Activated CD4-positive, alpha-beta T cell treated with anti-CD3 and anti-CD28 coated beads, Interleukin-10, Interleukin-2, amounts not matched to agents 100 ng/mL and 50 ng/mL, durations not matched to agents 16 hours and 8 hours (primary cell): ENCODE measurements around the gene SRGAP3.

ENCODE experiments used
- DNase-seq: peaks from one replicate; pipeline ENCODE4 v3.0.0-alpha.2; 2020

Gene SRGAP3

GRCh38 chr3:9198899-9199335 lies 50.5 kb downstream of the SRGAP3 start:
- no peak for DNase-seq

- DNase-seq: no peak
Observed at GRCh38 chr3:9198261-9198660, 51.2 kb downstream of the SRGAP3 start.

GRCh38 chr3:9196020-9196419 lies 53.4 kb downstream of the SRGAP3 start:
- DNase-seq: no peak

GRCh38 chr3:9195390-9195789 lies 54.1 kb downstream of the SRGAP3 start:
- DNase-seq: no peak

GRCh38 chr3:9194509-9195184 lies 54.8 kb downstream of the SRGAP3 start:
- DNase-seq: no peak

GRCh38 chr3:9193633-9194195 lies 55.7 kb downstream of the SRGAP3 start:
- DNase-seq: no peak

- DNase-seq: no peak
Observed at GRCh38 chr3:9193211-9193610, 56.2 kb downstream of the SRGAP3 start.

- no peak for DNase-seq
Observed at GRCh38 chr3:9192248-9193025, 57.0 kb downstream of the SRGAP3 start.

- DNase-seq: no peak
Observed at GRCh38 chr3:9190276-9190675, 59.2 kb downstream of the SRGAP3 start.

GRCh38 chr3:9188583-9188982 lies 60.9 kb downstream of the SRGAP3 start:
- no peak for DNase-seq

GRCh38 chr3:9185701-9186100 lies 63.7 kb downstream of the SRGAP3 start:
- no peak for DNase-seq

- no peak for DNase-seq
Observed at GRCh38 chr3:9185046-9185445, 64.4 kb downstream of the SRGAP3 start.

- no peak for DNase-seq
Observed at GRCh38 chr3:9184461-9184835, 65.0 kb downstream of the SRGAP3 start.

GRCh38 chr3:9183811-9184460 lies 65.5 kb downstream of the SRGAP3 start:
- no peak for DNase-seq

- DNase-seq: no peak
Observed at GRCh38 chr3:9183011-9183410, 66.4 kb downstream of the SRGAP3 start.

- DNase-seq: peak; percentile 21
Observed at GRCh38 chr3:9180764-9181117, 68.7 kb downstream of the SRGAP3 start.

- peak; percentile 17 for DNase-seq
Observed at GRCh38 chr3:9179826-9180763, 69.4 kb downstream of the SRGAP3 start.

- peak; percentile 28 for DNase-seq
Observed at GRCh38 chr3:9178697-9179096, 70.7 kb downstream of the SRGAP3 start.

GRCh38 chr3:9175421-9175820 lies 74.0 kb downstream of the SRGAP3 start:
- DNase-seq: no peak

GRCh38 chr3:9173445-9173844 lies 76.0 kb downstream of the SRGAP3 start:
- no peak for DNase-seq

- no peak for DNase-seq
Observed at GRCh38 chr3:9172851-9173321, 76.6 kb downstream of the SRGAP3 start.

GRCh38 chr3:9170851-9171160 lies 78.6 kb downstream of the SRGAP3 start:
- no peak for DNase-seq
